ENCODE measurements around the gene XRCC6. TPM values are rescaled to one million over a fixed set of nuclear protein-coding genes. Genes with fewer than 3 reads are reported as not detected.
A peak's percentile ranks its signal among the peaks of the same experiment; 100 is the strongest.

The XRCC6 gene
- total and polyA plus RNA-seq, 2 of the 13 experiments (the other 11 are each of a cell fraction or from before 2014, with no cell fraction given) = 124 to 625 TPM

DNA sequence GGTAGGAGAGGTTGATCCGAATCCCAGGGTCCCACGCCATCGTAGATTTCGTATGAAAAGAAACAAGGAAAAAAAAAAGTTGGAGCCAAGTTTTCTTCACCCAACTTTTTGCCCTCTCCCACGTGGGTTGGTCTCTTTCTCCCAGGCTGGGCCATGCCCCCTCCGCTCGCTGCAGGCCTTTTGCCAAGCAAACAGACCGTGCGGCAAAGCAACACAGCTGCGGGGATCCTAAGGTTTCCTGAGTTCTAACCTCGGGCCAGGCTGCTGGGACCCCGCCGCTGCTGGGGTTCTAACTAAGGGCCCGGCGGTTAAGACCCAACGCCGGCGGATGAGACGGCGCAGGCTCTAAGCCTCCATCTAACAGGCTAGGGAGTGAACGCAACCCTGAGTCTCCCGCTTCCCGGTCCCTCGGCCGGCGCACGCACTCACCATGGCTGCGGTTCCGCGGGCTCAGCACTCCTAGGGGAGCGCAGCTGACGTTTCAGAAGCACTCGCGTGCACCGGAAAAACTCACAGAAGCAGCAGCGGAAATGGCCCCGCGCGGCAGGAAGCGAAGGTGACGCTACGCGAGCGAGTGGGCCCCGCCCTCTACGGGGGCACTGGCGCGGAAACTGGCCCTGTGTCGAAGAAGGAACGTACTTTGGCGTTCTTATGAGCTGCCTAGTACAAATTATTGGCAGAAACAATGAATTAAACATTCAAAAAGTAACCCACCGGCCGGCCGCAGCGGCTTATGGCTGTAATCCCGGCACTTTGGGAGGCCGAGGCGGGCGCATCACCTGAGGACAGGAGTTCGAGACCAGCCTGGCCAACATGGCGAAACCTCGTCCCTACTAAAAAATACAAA is 67.5 kb downstream of the XRCC6 start, which contains the start of gene SNU13 (continued):
- no peak for TF ChIP-seq ZNF513 (CRISPR knock-in tag; conservative IDR thresholded peaks at IDR 0.05)
- TF ChIP-seq ARID2 (CRISPR knock-in tag; IDR thresholded peaks at IDR 0.05; ENCODE audit: borderline replicate concordance) = 0 out of 2 replicates have a peak, but pooled peaks have one; percentile 37
- TF ChIP-seq ZNF235 (CRISPR knock-in tag; IDR thresholded peaks at IDR 0.05; ENCODE audit: borderline replicate concordance) = no peak
- peak; percentile 46; the same call in 1 of the 2 replicates for TF ChIP-seq HIVEP1 (CRISPR knock-in tag; IDR thresholded peaks at IDR 0.05)
- TF ChIP-seq SP1 (IDR thresholded peaks at IDR 0.05) = no peak
- peak; percentile 80; the same call in 1 of the 2 replicates for TF ChIP-seq SP1 (CRISPR knock-in tag; IDR thresholded peaks at IDR 0.05)
- no peak for TF ChIP-seq RCOR2 (CRISPR knock-in tag; IDR thresholded peaks at IDR 0.05)
- peak; percentile 17; the same call in 1 of the 2 replicates for TF ChIP-seq ZNF280B (CRISPR knock-in tag; IDR thresholded peaks at IDR 0.05; ENCODE audit: borderline replicate concordance)
- TF ChIP-seq ZNF709 (CRISPR knock-in tag; IDR thresholded peaks at IDR 0.05) = peak; percentile 71; the same call in 1 of the 2 replicates
- peak; percentile 66; the same call in 1 of the 2 replicates for TF ChIP-seq THRA (CRISPR knock-in tag; IDR thresholded peaks at IDR 0.05; ENCODE audit: borderline replicate concordance)
- TF ChIP-seq ZNF337 (CRISPR knock-in tag; IDR thresholded peaks at IDR 0.05; ENCODE audit: borderline replicate concordance, low read depth) = 0 out of 2 replicates have a peak, but pooled peaks have one; percentile 48
- TF ChIP-seq ZBTB7A (CRISPR knock-in tag; IDR thresholded peaks at IDR 0.05) = 0 out of 2 replicates have a peak, but pooled peaks have one; percentile 48
- TF ChIP-seq, protein P1, sequence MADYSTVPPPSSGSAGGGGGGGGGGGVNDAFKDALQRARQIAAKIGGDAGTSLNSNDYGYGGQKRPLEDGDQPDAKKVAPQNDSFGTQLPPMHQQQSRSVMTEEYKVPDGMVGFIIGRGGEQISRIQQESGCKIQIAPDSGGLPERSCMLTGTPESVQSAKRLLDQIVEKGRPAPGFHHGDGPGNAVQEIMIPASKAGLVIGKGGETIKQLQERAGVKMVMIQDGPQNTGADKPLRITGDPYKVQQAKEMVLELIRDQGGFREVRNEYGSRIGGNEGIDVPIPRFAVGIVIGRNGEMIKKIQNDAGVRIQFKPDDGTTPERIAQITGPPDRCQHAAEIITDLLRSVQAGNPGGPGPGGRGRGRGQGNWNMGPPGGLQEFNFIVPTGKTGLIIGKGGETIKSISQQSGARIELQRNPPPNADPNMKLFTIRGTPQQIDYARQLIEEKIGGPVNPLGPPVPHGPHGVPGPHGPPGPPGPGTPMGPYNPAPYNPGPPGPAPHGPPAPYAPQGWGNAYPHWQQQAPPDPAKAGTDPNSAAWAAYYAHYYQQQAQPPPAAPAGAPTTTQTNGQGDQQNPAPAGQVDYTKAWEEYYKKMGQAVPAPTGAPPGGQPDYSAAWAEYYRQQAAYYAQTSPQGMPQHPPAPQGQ (CRISPR knock-in tag; IDR thresholded peaks at IDR 0.05; ENCODE audit: borderline replicate concordance) = no peak
- TF ChIP-seq NFIC (IDR thresholded peaks at IDR 0.05; ENCODE audit: low read length) = no peak
- TF ChIP-seq, protein P2, sequence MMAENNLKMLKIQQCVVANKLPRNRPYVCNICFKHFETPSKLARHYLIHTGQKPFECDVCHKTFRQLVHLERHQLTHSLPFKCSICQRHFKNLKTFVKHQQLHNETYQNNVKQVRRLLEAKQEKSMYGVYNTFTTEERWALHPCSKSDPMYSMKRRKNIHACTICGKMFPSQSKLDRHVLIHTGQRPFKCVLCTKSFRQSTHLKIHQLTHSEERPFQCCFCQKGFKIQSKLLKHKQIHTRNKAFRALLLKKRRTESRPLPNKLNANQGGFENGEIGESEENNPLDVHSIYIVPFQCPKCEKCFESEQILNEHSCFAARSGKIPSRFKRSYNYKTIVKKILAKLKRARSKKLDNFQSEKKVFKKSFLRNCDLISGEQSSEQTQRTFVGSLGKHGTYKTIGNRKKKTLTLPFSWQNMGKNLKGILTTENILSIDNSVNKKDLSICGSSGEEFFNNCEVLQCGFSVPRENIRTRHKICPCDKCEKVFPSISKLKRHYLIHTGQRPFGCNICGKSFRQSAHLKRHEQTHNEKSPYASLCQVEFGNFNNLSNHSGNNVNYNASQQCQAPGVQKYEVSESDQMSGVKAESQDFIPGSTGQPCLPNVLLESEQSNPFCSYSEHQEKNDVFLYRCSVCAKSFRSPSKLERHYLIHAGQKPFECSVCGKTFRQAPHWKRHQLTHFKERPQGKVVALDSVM (CRISPR knock-in tag; IDR thresholded peaks at IDR 0.05) = no peak
- no peak for TF ChIP-seq ZNF740 (CRISPR knock-in tag; IDR thresholded peaks at IDR 0.05)
- no peak for TF ChIP-seq PAX8 (CRISPR knock-in tag; IDR thresholded peaks at IDR 0.05; ENCODE audit: borderline replicate concordance)
- TF ChIP-seq ZNF256 (CRISPR knock-in tag; conservative IDR thresholded peaks at IDR 0.05) = no peak
- TF ChIP-seq HNF4A (CRISPR knock-in tag; IDR thresholded peaks at IDR 0.05) = no peak
- no peak for TF ChIP-seq TP53 (CRISPR knock-in tag; conservative IDR thresholded peaks at IDR 0.05)
